H1 (cell line): ENCODE data around the gene CD47. TPM values are rescaled to one million over a fixed set of nuclear protein-coding genes. Genes with fewer than 3 reads are reported as not detected.

Source experiments
- CTCF ChIA-PET: fragments of 300-600 bp; sonication (Branson Sonifier 250); formaldehyde crosslinking; loops from one replicate; lab custom pipeline; 2021; ENCODE audit not compliant: partially characterized antibody; lab: Charles Lee
- POLR2A ChIA-PET: fragments of 300-600 bp; sonication (Branson Sonifier 250); formaldehyde crosslinking; loops from one replicate; lab custom pipeline; 2021; ENCODE audit warnings: inconsistent platforms; ENCODE audit not compliant: partially characterized antibody; lab: Charles Lee
- DNase-seq, 2 experiments: peaks; one replicate each; pipeline versions ENCODE4 v3.0.0 to v3.0.0-alpha.2; 2010 to 2022; ENCODE audit warnings: low spot score in 2 of 2, low read depth in 1 of 2, mixed read lengths in 1 of 2
- FAIRE-seq: peaks from 2 replicates; lab custom pipeline; 2011; peaks lifted over from hg19 to GRCh38; lab: Jason Lieb, UNC
- H2AFZ ChIP-seq: 2 replicates; pipeline ENCODE4 v1.8.1; 2012; ENCODE audit warnings: low read length, inconsistent platforms
- H2AK5ac ChIP-seq: 2 replicates; pipeline ENCODE4 v1.6.1; 2013; ENCODE audit warnings: low read depth, low read length
- H2BK120ac ChIP-seq: replicated peaks from 2 replicates; pipeline ENCODE3; 2013; ENCODE audit warnings: low read depth, low read length, inconsistent platforms
- H2BK12ac ChIP-seq: 2 replicates; pipeline ENCODE4 v1.6.1; 2013; ENCODE audit warnings: low read depth, low read length
- H2BK15ac ChIP-seq: 2 replicates; pipeline ENCODE4 v1.6.1; 2013; ENCODE audit warnings: low read length
- H2BK20ac ChIP-seq: 2 replicates; pipeline ENCODE4 v1.6.1; 2013; ENCODE audit warnings: low read length
- H2BK5ac ChIP-seq: 2 replicates; pipeline ENCODE4 v1.6.1; 2013; ENCODE audit warnings: low read depth, low read length
- H3K14ac ChIP-seq: 2 replicates; pipeline ENCODE4 v1.6.1; 2013; ENCODE audit warnings: inconsistent platforms; ENCODE audit not compliant: insufficient read length
- H3K18ac ChIP-seq: 2 replicates; pipeline ENCODE4 v1.6.1; 2013; ENCODE audit warnings: low read length; ENCODE audit errors: extremely low read depth
- H3K23ac ChIP-seq: 2 replicates; pipeline ENCODE4 v1.6.1; 2013; ENCODE audit warnings: inconsistent platforms; ENCODE audit not compliant: insufficient read length
- H3K23me2 ChIP-seq: 2 replicates; pipeline ENCODE4 v1.6.1; 2013; ENCODE audit warnings: low read depth, low read length
- H3K27ac ChIP-seq: 2 replicates; pipeline ENCODE4 v1.6.1; 2011; ENCODE audit warnings: low read depth, low read length, inconsistent platforms
- H3K27me3 ChIP-seq, 4 experiments: replicated peaks in 1 of 4; 1 replicate in 1 of 4; 2 replicates in 3 of 4; pipeline versions ENCODE4 v1.6.1 to v1.8.1; 2011 to 2013; ENCODE audit warnings: low read length in 3 of 4, mild to moderate bottlenecking in 3 of 4, inconsistent platforms in 2 of 4, mixed read lengths in 2 of 4, moderate library complexity in 1 of 4; ENCODE audit not compliant: control insufficient read depth in 3 of 4, insufficient read depth in 3 of 4; ENCODE audit errors: extremely low read depth in 1 of 4
- H3K36me3 ChIP-seq, 4 experiments: 2 replicates each; pipeline versions ENCODE4 v1.6.1 to v1.8.1; 2011 to 2013; ENCODE audit warnings: mild to moderate bottlenecking in 4 of 4, low read length in 3 of 4, moderate library complexity in 2 of 4, control low read depth in 1 of 4, inconsistent platforms in 1 of 4; ENCODE audit not compliant: insufficient read depth in 4 of 4, control insufficient read depth in 2 of 4
- H3K4ac ChIP-seq: replicated peaks from 2 replicates; pipeline ENCODE3; 2013; ENCODE audit warnings: low read length, low read depth, mixed read lengths, inconsistent platforms; ENCODE audit not compliant: insufficient read length
- H3K4me1 ChIP-seq, 4 experiments: replicated peaks in 1 of 4; 1 replicate in 1 of 4; 2 replicates in 3 of 4; pipeline versions ENCODE4 v1.6.1 to v1.8.1; 2011 to 2013; ENCODE audit warnings: low read length in 3 of 4, inconsistent platforms in 2 of 4, mixed read lengths in 1 of 4; ENCODE audit not compliant: insufficient read depth in 4 of 4, control insufficient read depth in 3 of 4
- H3K4me2 ChIP-seq, 2 experiments: 2 replicates each; pipeline versions ENCODE4 v1.6.1 to v1.8.1; 2011 to 2013; ENCODE audit warnings: low read depth in 2 of 2, low read length in 2 of 2, control low read depth in 1 of 2, inconsistent platforms in 1 of 2, mild to moderate bottlenecking in 1 of 2; ENCODE audit not compliant: insufficient read depth in 1 of 2
- H3K4me3 ChIP-seq, 4 experiments: fragments of 200-600, 300-600 bp in 1 of 4; sonication (generic), shearing (Covaris generic), sonication (Bioruptor Twin) in 1 of 4; 2 replicates each; pipeline versions ENCODE4 v1.5.1 to v1.8.1; 2011 to 2016; ENCODE audit warnings: low read length in 4 of 4, low read depth in 3 of 4, control low read depth in 2 of 4, inconsistent platforms in 2 of 4, mild to moderate bottlenecking in 2 of 4, mixed read lengths in 1 of 4, moderate library complexity in 1 of 4; ENCODE audit not compliant: insufficient read depth in 2 of 4; ENCODE audit errors: extremely low read depth in 1 of 4
- H3K56ac ChIP-seq: replicated peaks from 2 replicates; pipeline ENCODE3; 2013; ENCODE audit warnings: low read depth, mild to moderate bottlenecking, mixed read lengths, low read length, inconsistent platforms; ENCODE audit not compliant: insufficient read length
- H3K79me1 ChIP-seq: 2 replicates; pipeline ENCODE4 v1.6.1; 2013; ENCODE audit warnings: low read depth, low read length, control low read depth
- H3K79me2 ChIP-seq, 2 experiments: 2 replicates each; pipeline versions ENCODE4 v1.6.1 to v1.8.1; 2012 to 2013; ENCODE audit warnings: low read length in 2 of 2, mild to moderate bottlenecking in 2 of 2, inconsistent platforms in 1 of 2; ENCODE audit not compliant: insufficient read depth in 2 of 2, control insufficient read depth in 1 of 2
- H3K9ac ChIP-seq, 4 experiments: replicated peaks in 1 of 4; 1 replicate in 1 of 4; 2 replicates in 3 of 4; pipeline versions ENCODE4 v1.6.1 to v1.8.1; 2011 to 2013; ENCODE audit warnings: low read depth in 3 of 4, low read length in 3 of 4, control low read depth in 2 of 4, mild to moderate bottlenecking in 2 of 4, moderate library complexity in 2 of 4, inconsistent platforms in 1 of 4; ENCODE audit errors: extremely low read depth in 1 of 4
- H3K9me3 ChIP-seq, 2 experiments: 2 replicates each; pipeline versions ENCODE4 v1.6.1 to v1.8.1; 2012 to 2013; ENCODE audit warnings: mild to moderate bottlenecking in 2 of 2, moderate library complexity in 2 of 2, control low read depth in 1 of 2, inconsistent platforms in 1 of 2, low read depth in 1 of 2, low read length in 1 of 2, mixed read lengths in 1 of 2; ENCODE audit not compliant: insufficient read depth in 2 of 2
- H4K20me1 ChIP-seq, 2 experiments: replicated peaks in 1 of 2; 2 replicates each; pipeline versions ENCODE3 to v1.8.1; 2011 to 2013; ENCODE audit warnings: inconsistent platforms in 2 of 2, low read length in 2 of 2, mild to moderate bottlenecking in 1 of 2; ENCODE audit not compliant: insufficient read depth in 2 of 2, control insufficient read depth in 1 of 2
- H4K5ac ChIP-seq: 2 replicates; pipeline ENCODE4 v1.6.1; 2013; ENCODE audit warnings: low read length, low read depth, mixed read lengths, inconsistent platforms; ENCODE audit not compliant: insufficient read length
- H4K8ac ChIP-seq: 2 replicates; pipeline ENCODE4 v1.8.0; 2013; ENCODE audit warnings: mild to moderate bottlenecking, moderate library complexity, low read length, inconsistent platforms; ENCODE audit not compliant: insufficient read depth; ENCODE audit errors: extremely low read depth
- H4K91ac ChIP-seq: replicated peaks from 2 replicates; pipeline ENCODE3; 2013; ENCODE audit warnings: low read length, mixed read lengths, inconsistent platforms; ENCODE audit not compliant: insufficient read length
- BACH1 ChIP-seq: IDR thresholded peaks from 2 replicates; pipeline ENCODE4 v1.6.1; 2012; ENCODE audit warnings: low read length, improper control_type of control experiment
- BRCA1 ChIP-seq: IDR thresholded peaks from 2 replicates; pipeline ENCODE4 v1.6.1; 2012; ENCODE audit warnings: low read depth, low read length, improper control_type of control experiment
- CBX8 ChIP-seq: fragments of 300-800, 300-1000 bp; sonication (generic); IDR thresholded peaks from 2 replicates; pipeline ENCODE4 v1.7.1; 2016; ENCODE audit warnings: low read depth, low read length, borderline replicate concordance
- CHD2 ChIP-seq: IDR thresholded peaks from 2 replicates; pipeline ENCODE4 v1.6.1; 2012; ENCODE audit warnings: low read length, improper control_type of control experiment
- CTBP2 ChIP-seq: IDR thresholded peaks from 2 replicates; pipeline ENCODE4 v1.7.0; 2011; ENCODE audit warnings: borderline replicate concordance, mild to moderate bottlenecking, moderate library complexity, mixed read lengths, low read length; ENCODE audit not compliant: insufficient read depth, insufficient read length
- FOSL1 ChIP-seq: IDR thresholded peaks from 2 replicates; pipeline ENCODE4 v1.6.1; 2011; ENCODE audit warnings: mild to moderate bottlenecking, low read depth, low read length, moderate library complexity; ENCODE audit not compliant: insufficient read depth
- JUN ChIP-seq: IDR thresholded peaks from 2 replicates; pipeline ENCODE4 v1.6.1; 2011; ENCODE audit warnings: low read depth, mild to moderate bottlenecking, improper control_type of control experiment, low read length
- MAFK ChIP-seq: IDR thresholded peaks from 2 replicates; pipeline ENCODE4 v1.6.1; 2012; ENCODE audit warnings: low read depth, mild to moderate bottlenecking, improper control_type of control experiment, low read length
- NRF1 ChIP-seq: IDR thresholded peaks from 2 replicates; pipeline ENCODE4 v1.6.1; 2011; ENCODE audit warnings: mild to moderate bottlenecking, low read depth, low read length, improper control_type of control experiment
- RXRA ChIP-seq: IDR thresholded peaks from 2 replicates; pipeline ENCODE4 v1.6.1; 2011; ENCODE audit warnings: low read depth, mild to moderate bottlenecking, low read length, moderate library complexity; ENCODE audit not compliant: insufficient read depth
- SP4 ChIP-seq: IDR thresholded peaks from 2 replicates; pipeline ENCODE4 v1.6.1; 2012; ENCODE audit warnings: low read length, inconsistent platforms
- SUZ12 ChIP-seq: fragments of 200-600 bp; sonication (generic); IDR thresholded peaks from 2 replicates; pipeline ENCODE4 v1.6.1; 2012; ENCODE audit warnings: mild to moderate bottlenecking, inconsistent platforms, low read length, moderate library complexity, mixed read lengths
- TCF12 ChIP-seq: IDR thresholded peaks from 2 replicates; pipeline ENCODE4 v1.6.1; 2011; ENCODE audit warnings: low read depth, mild to moderate bottlenecking, low read length
- WGBS, 2 experiments: shearing (Covaris generic) in 1 of 2; methylation state at CpG; one replicate each; pipeline versions ENCODE4 v1.1.6 to v1.1.7; 2013 to 2015; ENCODE audit warnings: low lambda C conversion rate in 2 of 2, mixed read lengths in 2 of 2, inconsistent platforms in 1 of 2, low coverage in 1 of 2, missing lambda C conversion rate in 1 of 2; ENCODE audit not compliant: insufficient replicate concordance in 2 of 2, insufficient coverage in 1 of 2, insufficient read length in 1 of 2; ENCODE audit errors: extremely low coverage in 1 of 2, missing lambda C conversion rate in 1 of 2; 5-methylcytosine and 5-hydroxymethylcytosine counted together
- polyA plus RNA-seq, 7 experiments: library from polyadenylated mRNA; depleted of rRNA in 3 of 7; stranded (reverse) in 5 of 7; unstranded in 2 of 7; fragments of >200 nt in 5 of 7; fragments of 200-250 nt in 2 of 7; gene quantifications; 1 replicate in 5 of 7; 2 replicates in 1 of 7; 4 replicates in 1 of 7; pipeline versions ENCODE4 v1.2.1 to v1.2.3, GENCODE V29; 2011 to 2013; ENCODE audit warnings: missing spikeins in 2 of 7, mixed read lengths in 2 of 7
- total RNA-seq: library from RNA; stranded (reverse); fragmentation: NEBNext Ultra II Directional; extraction: Animal tissue kit (Norgen Biotek cat#: 25700); gene quantifications from 2 replicates; pipeline ENCODE4 v1.2.1, GENCODE V29; 2021

CD47 gene
- total and polyA plus RNA-seq, 2 of the 8 experiments (the other 6 are each of a cell fraction or from before 2014, with no cell fraction given), result 14.4 to 19.3 TPM

GRCh38 chr3:108103886-108104797, 13.3 kb upstream of the CD47 start:
- no peaks in the 10 kb centered on the region for H3K79me1 ChIP-seq
- ChIA-PET CTCF (interaction anchor here (0.6 kb wide), 1 partner anchor 434 kb away, joined by 3 read pairs; no protein-coding TSS in a partner anchor), POLR2A (no interaction called here)
- no peak overlapping the region for H2AFZ ChIP-seq
- no peak overlapping the region for H2BK20ac ChIP-seq
- no peak overlapping the region for H3K27ac ChIP-seq
- TF ChIP-seq BRCA1 (no peak), TCF12 (no peak), SUZ12 (no peak), CBX8 (no peak), MAFK (no peak), CHD2 (no peak), NRF1 (no peak), BACH1 (no peak), FOSL1 (no peak), SP4 (no peak), JUN (no peak), CTBP2 (no peak), RXRA (no peak)
- H2AK5ac ChIP-seq, result no peak overlapping the region
- peaks cover 0 to 2% of the 10 kb centered on the region in 2 experiments for H4K20me1 ChIP-seq
- no peak overlapping the region for H4K5ac ChIP-seq
- H3K27me3 ChIP-seq, result no peaks in the 10 kb centered on the region
- H4K91ac ChIP-seq, result no peak overlapping the region
- H3K23ac ChIP-seq, result no peak overlapping the region
- no peaks in the 10 kb centered on the region for H3K79me2 ChIP-seq
- no peaks in the 10 kb centered on the region for H3K36me3 ChIP-seq
- no peak overlapping the region for H3K18ac ChIP-seq
- H4K8ac ChIP-seq, result no peak overlapping the region
- no peak overlapping the region for H3K56ac ChIP-seq
- no peak for DNase-seq
- no peak overlapping the region for H2BK120ac ChIP-seq
- H3K4me1 ChIP-seq, result peaks cover 0 to 2% (median 0%) of the 10 kb centered on the region in 4 experiments; a peak in 1 of 7 replicates
- no peaks in the 10 kb centered on the region for H3K9me3 ChIP-seq
- no peaks in the 10 kb centered on the region for H3K23me2 ChIP-seq
- H2BK12ac ChIP-seq, result no peak overlapping the region
- no peak overlapping the region for H2BK5ac ChIP-seq
- no peak overlapping the region for H3K9ac ChIP-seq
- H3K14ac ChIP-seq, result no peak overlapping the region
- no peak overlapping the region for H3K4me3 ChIP-seq
- H3K4me2 ChIP-seq, result no peak overlapping the region
- no peak overlapping the region for H3K4ac ChIP-seq
- no peak overlapping the region for H2BK15ac ChIP-seq
- 94% methylated on average over 11 of the region's 11 CpGs; no CpG with 5 or more reads in 1 of the 2 experiments for WGBS, 2 experiments
- FAIRE-seq, result no peak
